Measurements from ENCODE around the gene COQ8B. TPM values are rescaled to one million over a fixed set of nuclear protein-coding genes. Genes with fewer than 3 reads are reported as not detected.

The COQ8B gene
- total RNA-seq, 1 donor from 2014 or later = 24.0 TPM

DNA sequence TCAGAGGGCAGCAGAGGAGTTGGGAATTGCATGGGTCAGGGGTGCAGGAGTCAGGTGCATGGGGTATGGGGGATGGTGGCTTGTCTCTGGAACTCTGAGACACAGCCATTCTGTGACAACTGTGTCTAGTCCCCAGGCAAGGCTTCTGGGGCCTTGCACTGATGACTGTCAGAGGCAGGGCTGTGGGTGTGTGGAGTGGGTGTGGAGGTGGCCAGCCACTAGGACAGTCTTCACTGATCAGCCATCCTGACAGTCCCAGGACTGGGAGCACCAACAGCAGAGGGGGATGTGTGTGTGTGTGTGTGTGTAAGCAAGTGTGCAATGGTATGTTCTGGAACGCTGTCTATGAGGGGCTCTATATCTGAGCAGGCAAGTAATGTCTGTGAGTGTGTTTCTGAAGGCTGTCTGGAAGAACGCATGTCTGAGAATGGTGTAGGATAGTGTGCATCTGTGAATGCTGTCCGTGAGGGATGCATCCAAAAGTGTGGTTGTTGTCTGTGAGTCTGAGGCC lies 31.6 kb downstream of the COQ8B start:
- DNase-seq = no peak
- intact Hi-C loops (cut with micrococcal nuclease) = no loop called here
- no peaks in the 10 kb centered on the region for H3K27me3 ChIP-seq (ENCODE audit: low read depth)
- H3K27ac ChIP-seq (replicated peaks) = no peak overlapping the region
- peaks cover 46% of the 10 kb centered on the region for H3K4me1 ChIP-seq
- no peak overlapping the region for H3K4me3 ChIP-seq
- H3K9me3 ChIP-seq (replicated peaks) = no peaks in the 10 kb centered on the region
- TF ChIP-seq, protein P1, sequence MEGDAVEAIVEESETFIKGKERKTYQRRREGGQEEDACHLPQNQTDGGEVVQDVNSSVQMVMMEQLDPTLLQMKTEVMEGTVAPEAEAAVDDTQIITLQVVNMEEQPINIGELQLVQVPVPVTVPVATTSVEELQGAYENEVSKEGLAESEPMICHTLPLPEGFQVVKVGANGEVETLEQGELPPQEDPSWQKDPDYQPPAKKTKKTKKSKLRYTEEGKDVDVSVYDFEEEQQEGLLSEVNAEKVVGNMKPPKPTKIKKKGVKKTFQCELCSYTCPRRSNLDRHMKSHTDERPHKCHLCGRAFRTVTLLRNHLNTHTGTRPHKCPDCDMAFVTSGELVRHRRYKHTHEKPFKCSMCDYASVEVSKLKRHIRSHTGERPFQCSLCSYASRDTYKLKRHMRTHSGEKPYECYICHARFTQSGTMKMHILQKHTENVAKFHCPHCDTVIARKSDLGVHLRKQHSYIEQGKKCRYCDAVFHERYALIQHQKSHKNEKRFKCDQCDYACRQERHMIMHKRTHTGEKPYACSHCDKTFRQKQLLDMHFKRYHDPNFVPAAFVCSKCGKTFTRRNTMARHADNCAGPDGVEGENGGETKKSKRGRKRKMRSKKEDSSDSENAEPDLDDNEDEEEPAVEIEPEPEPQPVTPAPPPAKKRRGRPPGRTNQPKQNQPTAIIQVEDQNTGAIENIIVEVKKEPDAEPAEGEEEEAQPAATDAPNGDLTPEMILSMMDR (IDR thresholded peaks at IDR 0.05; ENCODE audit: borderline replicate concordance) = no peak
- peaks cover 62% of the 10 kb centered on the region for H3K36me3 ChIP-seq

DNA sequence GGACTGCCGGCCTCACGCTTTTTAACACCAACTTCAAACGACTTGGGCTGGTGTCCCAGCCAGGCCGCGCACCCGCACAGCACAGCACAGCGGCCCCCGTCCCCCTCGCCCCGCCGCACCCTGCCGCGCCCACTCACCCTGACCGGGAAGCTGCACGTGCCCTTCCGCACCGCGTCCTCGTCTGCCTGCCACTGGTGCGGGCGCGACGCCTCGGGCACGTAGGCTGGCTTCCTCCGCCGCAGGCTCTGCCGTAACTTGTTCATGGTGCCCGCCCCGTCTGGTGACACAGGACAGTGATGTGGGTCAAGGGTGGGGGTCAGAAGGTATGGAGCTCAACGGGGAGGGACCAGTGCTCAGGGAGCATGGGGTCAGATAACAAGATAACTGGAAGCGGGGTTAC lies 32.4 kb downstream of the COQ8B start:
- intact Hi-C loops (cut with micrococcal nuclease) = no loop called here
- Histone ChIP-seq H3K4me1 (peaks cover 38% of the 10 kb centered on the region), H3K27ac (replicated peaks) (no peak overlapping the region), H3K27me3 (ENCODE audit: low read depth) (no peaks in the 10 kb centered on the region), H3K4me3 (no peak overlapping the region), H3K9me3 (replicated peaks) (no peaks in the 10 kb centered on the region), H3K36me3 (peaks cover 70% of the 10 kb centered on the region)
- TF ChIP-seq, protein P1 (IDR thresholded peaks at IDR 0.05; ENCODE audit: borderline replicate concordance) = no peak
- DNase-seq = no peak

DNA sequence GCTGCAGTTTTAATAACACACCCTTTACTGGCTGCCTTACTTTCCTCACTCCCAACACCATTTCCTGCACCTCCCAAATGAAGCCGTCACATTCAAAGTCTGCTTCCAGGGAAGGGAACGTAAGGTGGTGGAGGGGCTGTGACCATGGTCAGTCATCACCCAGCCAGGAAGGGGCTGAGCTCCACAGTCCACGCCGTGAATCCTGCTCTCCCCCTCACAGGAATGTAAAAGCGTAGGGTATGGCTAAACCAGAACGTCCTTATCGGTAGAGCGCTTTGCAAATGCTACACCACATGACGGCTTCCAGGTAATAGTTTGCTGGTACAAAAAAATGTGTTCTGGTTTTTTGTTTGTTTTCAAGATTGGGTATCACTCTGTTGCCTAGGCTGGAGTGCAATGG lies 33.2 kb downstream of the COQ8B start:
- H3K36me3 ChIP-seq = peaks cover 78% of the 10 kb centered on the region
- H3K9me3 ChIP-seq (replicated peaks) = no peaks in the 10 kb centered on the region
- peaks cover 30% of the 10 kb centered on the region for H3K4me1 ChIP-seq
- no peak overlapping the region for H3K4me3 ChIP-seq
- DNase-seq = no peak
- no peaks in the 10 kb centered on the region for H3K27me3 ChIP-seq (ENCODE audit: low read depth)
- peak overlapping the region; percentile 28 for H3K27ac ChIP-seq (replicated peaks)
- intact Hi-C loops (cut with micrococcal nuclease) = no loop called here
- TF ChIP-seq, protein P1 (IDR thresholded peaks at IDR 0.05; ENCODE audit: borderline replicate concordance) = no peak

DNA sequence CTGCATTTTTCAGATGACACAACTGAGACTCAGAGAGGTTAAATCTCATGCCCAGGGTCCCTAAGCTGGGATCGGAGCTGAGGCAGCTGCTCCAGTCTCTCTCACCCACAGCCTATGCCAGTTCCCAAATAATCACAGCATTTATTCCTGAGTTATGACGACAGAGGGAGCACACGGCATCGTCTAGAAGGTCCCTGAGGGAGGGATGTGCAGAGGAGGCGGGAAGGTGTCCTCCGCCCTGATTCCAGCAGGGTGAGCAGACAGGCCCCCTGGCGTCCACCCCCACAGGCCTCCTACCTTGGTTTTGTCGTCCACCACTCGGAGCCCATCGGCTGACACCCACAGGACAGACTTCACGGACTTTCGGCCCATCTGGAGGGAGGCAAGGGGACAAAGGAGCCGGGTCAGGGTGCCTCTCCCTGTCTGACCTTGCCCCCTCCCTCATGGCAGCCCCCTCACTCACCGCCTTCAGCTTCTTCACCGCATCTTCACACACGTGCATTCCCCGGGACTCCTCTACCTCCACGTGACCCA lies 34.2 kb downstream of the COQ8B start:
- H3K36me3 ChIP-seq = peaks cover 87% of the 10 kb centered on the region
- peaks cover 20% of the 10 kb centered on the region for H3K4me1 ChIP-seq
- no peak overlapping the region for H3K4me3 ChIP-seq
- H3K27me3 ChIP-seq (ENCODE audit: low read depth) = no peaks in the 10 kb centered on the region
- H3K9me3 ChIP-seq (replicated peaks) = no peaks in the 10 kb centered on the region
- DNase-seq = no peak
- no peak overlapping the region for H3K27ac ChIP-seq (replicated peaks)
- intact Hi-C loops (cut with micrococcal nuclease) = no loop called here
- TF ChIP-seq, protein P1 (IDR thresholded peaks at IDR 0.05; ENCODE audit: borderline replicate concordance) = no peak

DNA sequence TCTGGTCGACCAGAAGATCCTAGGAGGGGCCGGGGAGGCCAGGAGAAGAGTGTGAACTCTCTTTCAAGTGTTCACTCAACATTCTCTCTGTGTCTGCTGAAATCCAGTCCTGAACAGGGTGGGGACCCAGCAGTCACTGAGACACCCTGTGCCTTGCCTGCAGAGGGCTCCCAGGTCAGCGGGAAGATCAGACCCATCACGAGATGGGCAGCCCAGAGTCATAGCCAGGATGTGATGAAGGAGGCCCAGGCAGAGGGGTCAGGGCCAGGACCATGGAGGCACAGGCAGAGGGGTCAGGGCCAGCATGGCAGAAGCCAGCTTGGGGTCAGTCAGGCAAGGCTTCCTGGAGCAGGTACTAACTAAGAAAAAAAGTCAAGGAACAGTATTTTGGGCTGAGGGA lies 35.6 kb downstream of the COQ8B start:
- Histone ChIP-seq H3K4me3 (no peak overlapping the region), H3K36me3 (peaks cover 97% of the 10 kb centered on the region), H3K9me3 (replicated peaks) (no peaks in the 10 kb centered on the region), H3K27me3 (ENCODE audit: low read depth) (no peaks in the 10 kb centered on the region), H3K4me1 (peaks cover 12% of the 10 kb centered on the region), H3K27ac (replicated peaks) (no peak overlapping the region)
- no peak for DNase-seq
- intact Hi-C loops (cut with micrococcal nuclease) = no loop called here
- TF ChIP-seq, protein P1 (IDR thresholded peaks at IDR 0.05; ENCODE audit: borderline replicate concordance) = no peak
